Measurements from ENCODE around the gene TMEM132D.

The TMEM132D gene

GRCh38 chr12:129025055-129025454 is 878.8 kb downstream of the TMEM132D start:
- FAIRE-seq, result no peak
